GM23248 (cell line): ENCODE data around the gene CEACAM18.

ENCODE experiments used
- EZH2 ChIP-seq: fragments of 200-600 bp; sonication (generic); IDR thresholded peaks from 2 replicates; pipeline ENCODE4 v1.6.1; 2018; ENCODE audit warnings: antibody characterized with exemption, mild to moderate bottlenecking; ENCODE audit not compliant: insufficient read depth, poor library complexity, severe bottlenecking
- EZH2phosphoT487 ChIP-seq: fragments of 200-600 bp; sonication (generic); IDR thresholded peaks from 2 replicates; pipeline ENCODE4 v1.6.1; 2018; ENCODE audit warnings: antibody characterized with exemption, moderate library complexity, mild to moderate bottlenecking, low read depth; ENCODE audit not compliant: insufficient read depth

GRCh38 chr19:51490676-51491075, 12.3 kb downstream of the CEACAM18 start:
- TF ChIP-seq EZH2 (no peak), EZH2phosphoT487 (no peak)
